OCI-LY7 (cell line): Measurements from ENCODE around the gene HIGD2A.

Experiments used
- CTCF ChIP-seq: fragments of 200-600 bp; sonication (generic); conservative IDR thresholded peaks from 2 replicates; pipeline ENCODE4 v1.5.1; 2014; ENCODE audit warnings: mild to moderate bottlenecking, antibody characterized with exemption, low read length, moderate library complexity, mixed read lengths
- EZH2phosphoT487 ChIP-seq: fragments of 200-600 bp; sonication (generic); IDR thresholded peaks from 2 replicates; pipeline ENCODE4 v1.6.1; 2018; ENCODE audit warnings: low read depth, borderline replicate concordance, mild to moderate bottlenecking, mixed run types, antibody characterized with exemption, low read length, moderate library complexity, mixed read lengths

GRCh38 chr5:176438959-176439757, 50.6 kb downstream of the HIGD2A start:
- TF ChIP-seq CTCF (no peak), EZH2phosphoT487 (no peak)
